ENCODE data around the gene ABCC4. TPM values are rescaled to one million over a fixed set of nuclear protein-coding genes. Genes with fewer than 3 reads are reported as not detected.
A peak's percentile ranks its signal among the peaks of the same experiment; 100 is the strongest.

ABCC4 gene
- total RNA-seq, 4 donors from 2014 or later: 2.5 to 12.6 (median 6.0) TPM

DNA sequence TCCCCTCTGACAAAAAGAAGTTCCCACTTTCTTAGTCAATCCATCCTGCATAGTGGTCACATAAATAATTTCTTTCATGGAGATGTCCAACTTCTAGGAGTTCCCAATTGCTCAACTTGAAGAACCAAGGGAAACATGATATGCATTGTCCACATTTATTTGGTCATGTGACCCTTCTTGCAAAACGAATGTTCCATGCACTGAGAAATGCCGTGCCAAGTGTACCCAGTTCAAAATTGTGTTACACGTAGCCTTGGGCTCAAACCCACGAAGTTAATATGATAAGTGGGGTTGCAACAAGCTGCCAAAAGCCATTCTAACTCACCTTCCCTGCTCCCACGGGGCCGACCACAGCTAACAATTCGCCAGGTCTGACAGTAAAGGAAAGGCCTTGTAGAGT, 113.1 kb downstream of the ABCC4 start:
- no peak for TF ChIP-seq POLR2A (IDR thresholded peaks at IDR 0.05)
- TF ChIP-seq, protein P1, sequence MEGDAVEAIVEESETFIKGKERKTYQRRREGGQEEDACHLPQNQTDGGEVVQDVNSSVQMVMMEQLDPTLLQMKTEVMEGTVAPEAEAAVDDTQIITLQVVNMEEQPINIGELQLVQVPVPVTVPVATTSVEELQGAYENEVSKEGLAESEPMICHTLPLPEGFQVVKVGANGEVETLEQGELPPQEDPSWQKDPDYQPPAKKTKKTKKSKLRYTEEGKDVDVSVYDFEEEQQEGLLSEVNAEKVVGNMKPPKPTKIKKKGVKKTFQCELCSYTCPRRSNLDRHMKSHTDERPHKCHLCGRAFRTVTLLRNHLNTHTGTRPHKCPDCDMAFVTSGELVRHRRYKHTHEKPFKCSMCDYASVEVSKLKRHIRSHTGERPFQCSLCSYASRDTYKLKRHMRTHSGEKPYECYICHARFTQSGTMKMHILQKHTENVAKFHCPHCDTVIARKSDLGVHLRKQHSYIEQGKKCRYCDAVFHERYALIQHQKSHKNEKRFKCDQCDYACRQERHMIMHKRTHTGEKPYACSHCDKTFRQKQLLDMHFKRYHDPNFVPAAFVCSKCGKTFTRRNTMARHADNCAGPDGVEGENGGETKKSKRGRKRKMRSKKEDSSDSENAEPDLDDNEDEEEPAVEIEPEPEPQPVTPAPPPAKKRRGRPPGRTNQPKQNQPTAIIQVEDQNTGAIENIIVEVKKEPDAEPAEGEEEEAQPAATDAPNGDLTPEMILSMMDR (IDR thresholded peaks at IDR 0.05): no peak
- Histone ChIP-seq H3K27ac (no peak overlapping the region), H3K27me3 (no peaks in the 10 kb centered on the region), H3K4me1 (no peaks in the 10 kb centered on the region), H3K9me3 (no peaks in the 10 kb centered on the region), H3K36me3 (no peaks in the 10 kb centered on the region), H3K4me3 (no peak overlapping the region)
- WGBS, 2 donors: 90% methylated on average over 7 of the region's 7 CpGs
- intact Hi-C loops (cut with DNase I): loop anchor here (10.0 kb wide), 1 partner anchor 287 kb away; no protein-coding TSS in a partner anchor
- no peak for DNase-seq

DNA sequence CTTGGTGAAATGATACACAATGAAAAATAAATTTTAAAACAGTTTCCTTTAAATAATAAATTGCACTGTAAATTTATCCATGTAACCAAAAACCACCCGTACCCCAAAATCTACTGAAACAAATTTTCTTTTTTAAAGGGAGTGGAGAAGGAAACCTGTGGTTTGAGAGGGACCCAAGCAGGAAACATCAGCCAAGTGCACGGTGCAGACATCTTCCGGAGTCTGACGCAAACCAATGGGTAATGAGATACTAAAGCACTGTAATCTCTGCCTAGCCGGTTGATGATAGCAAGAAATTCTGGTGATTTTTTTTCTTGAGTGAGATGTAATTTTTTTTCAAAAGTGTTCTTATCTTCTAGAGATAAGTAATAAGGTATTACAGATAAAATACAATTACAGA, 115.4 kb downstream of the ABCC4 start:
- Histone ChIP-seq H3K36me3 (no peaks in the 10 kb centered on the region), H3K4me1 (peaks cover 0 to 3% (median 0%) of the 10 kb centered on the region in 3 donors), H3K4me3 (no peak overlapping the region), H3K27me3 (no peaks in the 10 kb centered on the region), H3K27ac (no peak overlapping the region), H3K9me3 (no peaks in the 10 kb centered on the region)
- intact Hi-C loops (cut with DNase I): loop anchor here (10.0 kb wide), 1 partner anchor 289 kb away; no protein-coding TSS in a partner anchor
- no peak for DNase-seq
- no peak for TF ChIP-seq POLR2A (IDR thresholded peaks at IDR 0.05)
- TF ChIP-seq, protein P1 (IDR thresholded peaks at IDR 0.05): no peak
- 59 to 72% methylated on average over 5 of the region's 5 CpGs for WGBS, 2 donors

DNA sequence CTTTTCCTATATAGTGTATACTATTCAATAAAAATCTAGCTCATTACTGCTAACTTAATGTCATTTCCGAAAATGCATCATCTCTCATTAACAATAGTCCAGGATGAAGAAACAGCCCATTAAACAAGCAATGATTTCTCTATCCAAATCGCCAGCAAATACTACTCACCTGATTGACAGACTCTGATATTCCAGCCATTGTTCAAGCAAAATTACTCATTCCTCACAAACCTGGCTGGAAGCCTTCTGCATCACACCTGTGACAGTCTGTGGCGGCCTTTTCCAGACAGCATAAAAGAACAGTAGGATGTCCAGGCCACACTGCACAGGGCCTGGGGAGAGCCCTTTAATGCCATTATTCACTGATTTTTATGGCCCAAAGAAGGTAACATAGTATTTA, 115.9 kb downstream of the ABCC4 start:
- TF ChIP-seq, protein P1 (IDR thresholded peaks at IDR 0.05): no peak
- TF ChIP-seq POLR2A (IDR thresholded peaks at IDR 0.05): no peak
- peak overlapping the region in 1 of 4 donors; percentile 3 for H3K27ac ChIP-seq
- no peaks in the 10 kb centered on the region for H3K27me3 ChIP-seq
- H3K4me1 ChIP-seq: peaks cover 0 to 3% (median 0%) of the 10 kb centered on the region in 3 donors
- H3K4me3 ChIP-seq: no peak overlapping the region
- H3K36me3 ChIP-seq: no peaks in the 10 kb centered on the region
- intact Hi-C loops (cut with DNase I): loop anchor here (10.0 kb wide), 1 partner anchor 289 kb away; no protein-coding TSS in a partner anchor
- WGBS, 2 donors: 38 to 67% methylated on average over 3 of the region's 3 CpGs
- no peak for DNase-seq
- H3K9me3 ChIP-seq: no peaks in the 10 kb centered on the region

DNA sequence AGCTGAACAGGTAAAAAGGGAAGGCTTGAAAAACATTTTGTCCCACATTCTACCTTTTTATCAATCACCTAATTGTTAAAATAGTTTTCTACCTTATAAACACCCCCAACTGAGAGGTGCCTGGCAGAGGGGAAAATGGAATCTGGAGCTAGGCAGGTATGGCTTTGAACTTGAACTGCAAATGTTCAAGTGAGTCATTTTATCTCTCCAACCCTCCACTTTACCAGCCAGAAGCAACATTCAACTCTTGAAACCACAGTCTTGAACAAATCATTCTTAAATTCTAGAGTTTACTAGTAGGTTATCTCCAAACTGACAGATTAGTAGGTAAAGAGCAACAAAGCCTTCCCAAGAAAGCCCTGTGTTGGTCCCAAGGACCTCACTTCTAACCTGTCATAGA, 116.9 kb downstream of the ABCC4 start:
- H3K4me1 ChIP-seq: peaks cover 0 to 3% (median 0%) of the 10 kb centered on the region in 3 donors
- H3K36me3 ChIP-seq: no peaks in the 10 kb centered on the region
- H3K27me3 ChIP-seq: no peaks in the 10 kb centered on the region
- no peak for DNase-seq
- H3K9me3 ChIP-seq: no peaks in the 10 kb centered on the region
- H3K4me3 ChIP-seq: no peak overlapping the region
- H3K27ac ChIP-seq: no peak overlapping the region
- intact Hi-C loops (cut with DNase I): loop anchor here (10.0 kb wide), 1 partner anchor 290 kb away; no protein-coding TSS in a partner anchor
- no peak for TF ChIP-seq POLR2A (IDR thresholded peaks at IDR 0.05)
- TF ChIP-seq, protein P1 (IDR thresholded peaks at IDR 0.05): no peak

DNA sequence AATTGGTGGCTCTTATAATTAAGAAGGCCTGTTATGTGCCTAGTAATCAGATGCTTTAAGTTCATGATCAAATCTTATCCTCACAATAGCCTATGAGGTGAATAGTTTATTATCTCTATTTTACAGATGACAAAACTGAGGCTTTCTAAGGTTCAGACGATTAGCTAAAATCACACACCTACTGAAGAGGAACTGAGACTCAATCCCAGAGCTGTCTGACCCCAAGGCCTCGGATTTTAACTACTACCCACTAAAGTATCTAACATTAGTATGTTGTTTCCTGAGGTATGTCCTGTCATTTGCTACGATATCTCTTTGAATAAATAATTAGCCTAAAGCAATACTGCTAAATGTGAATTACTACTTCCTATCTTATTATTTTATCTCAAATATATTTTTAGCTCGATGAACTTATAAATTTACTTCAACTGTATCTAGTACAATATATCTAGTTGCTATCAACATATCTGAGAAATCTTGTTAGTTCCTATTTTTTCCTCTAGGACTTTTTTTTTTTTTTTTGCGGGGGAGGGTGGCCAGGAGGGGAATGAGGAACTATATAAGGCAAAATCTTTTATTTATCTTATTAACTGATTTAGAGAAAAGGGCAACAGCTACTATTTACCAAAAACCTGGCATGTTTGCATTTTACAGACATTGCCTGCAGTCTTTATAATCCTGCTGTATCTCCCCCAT, 118.5 kb downstream of the ABCC4 start:
- no peak overlapping the region for H3K4me3 ChIP-seq
- TF ChIP-seq, protein P1 (IDR thresholded peaks at IDR 0.05): no peak
- no peak for TF ChIP-seq POLR2A (IDR thresholded peaks at IDR 0.05)
- peaks cover 0 to 3% (median 0%) of the 10 kb centered on the region in 3 donors for H3K4me1 ChIP-seq
- no peaks in the 10 kb centered on the region for H3K9me3 ChIP-seq
- intact Hi-C loops (cut with DNase I): loop anchor here (10.0 kb wide), 1 partner anchor 292 kb away; no protein-coding TSS in a partner anchor
- no peak overlapping the region for H3K27ac ChIP-seq
- WGBS, 2 donors: 65 to 80% methylated on average over 5 of the region's 5 CpGs
- peaks cover 0 to 3% (median 0%) of the 10 kb centered on the region in 3 donors for H3K36me3 ChIP-seq
- no peak for DNase-seq
- no peaks in the 10 kb centered on the region for H3K27me3 ChIP-seq
